HCT116 (cell line): ENCODE results near the gene TTC38. TPM values are rescaled to one million over a fixed set of nuclear protein-coding genes. Genes with fewer than 3 reads are reported as not detected.

ENCODE experiments used
- ATAC-seq: fragments of 200-7000 bp; cut with Tn5 transposase; 2 replicates; pipeline ENCODE4 v1.9.1; 2020; ENCODE audit warnings: mild to moderate bottlenecking, moderate library complexity
- Bru-seq: library from RNA; stranded (reverse); fragments of 400-500 nt; gene quantifications from one replicate; lab custom pipeline; 2021; lab: Mats Ljungman, UMichigan
- BruChase-seq, 2 experiments: library from RNA; stranded (reverse); fragments of 400-500 nt; gene quantifications; one replicate each; lab custom pipeline; 2021; lab: Mats Ljungman, UMichigan
- BruUV-seq: library from RNA; stranded (reverse); fragments of 400-500 nt; replicated peaks from 2 replicates; lab custom pipeline; 2021; lab: Mats Ljungman, UMichigan
- CTCF ChIA-PET: fragments of 300-600 bp; sonication (Branson Sonifier 250); formaldehyde crosslinking; loops from one replicate; lab custom pipeline; 2021; ENCODE audit warnings: antibody characterized with exemption; lab: Charles Lee
- POLR2A ChIA-PET: fragments of 300-600, 350-600 bp; sonication (Branson Sonifier 250); formaldehyde crosslinking; loops from one replicate; lab custom pipeline; 2021; ENCODE audit warnings: antibody characterized with exemption; lab: Charles Lee
- RAD21 ChIA-PET, 2 experiments: fragments of 300-600 bp; sonication (Branson Sonifier 250); formaldehyde crosslinking; loops; one replicate each; lab custom pipeline; 2023; ENCODE audit warnings: low total read pairs in 2 of 2; ENCODE audit not compliant: uncharacterized antibody in 2 of 2, unreplicated experiment in 2 of 2, low non-redundant PET in 1 of 2; lab: Charles Lee
- DNase-seq: peaks from one replicate; pipeline ENCODE4 v3.0.0-alpha.2; 2010; ENCODE audit warnings: low read depth, low spot score
- H2AFZ ChIP-seq: fragments of 200-600 bp; shearing (Covaris generic), sonication (generic); 2 replicates; pipeline ENCODE4 v1.6.1; 2017; ENCODE audit warnings: low read depth, mixed run types, mixed read lengths, antibody characterized with exemption, low read length; ENCODE audit not compliant: poor library complexity, severe bottlenecking
- H3K27ac ChIP-seq: 2 replicates; pipeline ENCODE4 v1.5.1; 2012; ENCODE audit warnings: low read depth, low read length
- H3K27me3 ChIP-seq: fragments of 200-600 bp; sonication (generic); 2 replicates; pipeline ENCODE4 v1.6.1; 2016; ENCODE audit warnings: mixed run types, low read length, mixed read lengths; ENCODE audit not compliant: insufficient read depth
- H3K36me3 ChIP-seq, 2 experiments: fragments of 200-500 bp in 1 of 2; fragments of 200-600 bp in 1 of 2; sonication (Bioruptor generic) in 1 of 2; sonication (generic) in 1 of 2; 2 replicates each; pipeline versions ENCODE4 v1.5.1 to v1.6.1; 2014 to 2016; ENCODE audit warnings: low read length in 2 of 2, inconsistent platforms in 1 of 2, mixed read lengths in 1 of 2, mixed run types in 1 of 2; ENCODE audit not compliant: insufficient read depth in 2 of 2, control insufficient read depth in 1 of 2
- H3K4me1 ChIP-seq, 2 experiments: fragments of 200-600 bp in 1 of 2; sonication (generic) in 1 of 2; 2 replicates each; pipeline versions ENCODE4 v1.5.1 to v1.6.1; 2012 to 2017; ENCODE audit warnings: low read length in 2 of 2, inconsistent platforms in 1 of 2, mild to moderate bottlenecking in 1 of 2, mixed read lengths in 1 of 2, mixed run types in 1 of 2, moderate library complexity in 1 of 2; ENCODE audit not compliant: insufficient read depth in 2 of 2, control insufficient read depth in 1 of 2
- H3K4me2 ChIP-seq: fragments of 200-600 bp; sonication (generic); 2 replicates; pipeline ENCODE4 v1.6.1; 2017; ENCODE audit warnings: mixed run types, low read length, mixed read lengths
- H3K4me3 ChIP-seq, 2 experiments: fragments of 200-600 bp in 1 of 2; sonication (generic) in 1 of 2; replicated peaks in 1 of 2; 2 replicates each; pipeline ENCODE4 v1.5.1; 2011 to 2016; ENCODE audit warnings: low read length in 2 of 2, control low read depth in 1 of 2, low read depth in 1 of 2, mild to moderate bottlenecking in 1 of 2, mixed read lengths in 1 of 2, mixed run types in 1 of 2
- H3K79me2 ChIP-seq: fragments of 200-600 bp; sonication (generic); 2 replicates; pipeline ENCODE4 v1.6.1; 2017; ENCODE audit warnings: mild to moderate bottlenecking, mixed run types, low read length, moderate library complexity, mixed read lengths; ENCODE audit not compliant: insufficient read depth
- H3K9ac ChIP-seq: fragments of 200-600 bp; sonication (generic); 2 replicates; pipeline ENCODE4 v1.6.1; 2016; ENCODE audit warnings: low read length, mixed read lengths
- H3K9me2 ChIP-seq: fragments of 200-600 bp; sonication (generic), shearing (Covaris generic); 2 replicates; pipeline ENCODE4 v1.6.1; 2017; ENCODE audit warnings: mixed run types, mild to moderate bottlenecking, moderate library complexity; ENCODE audit not compliant: insufficient read depth
- H3K9me3 ChIP-seq, 2 experiments: fragments of 200-500 bp in 1 of 2; fragments of 200-600 bp in 1 of 2; sonication (Bioruptor generic) in 1 of 2; sonication (generic) in 1 of 2; 2 replicates each; pipeline ENCODE4 v1.6.1; 2014 to 2017; ENCODE audit warnings: low read length in 2 of 2, mixed read lengths in 2 of 2, inconsistent platforms in 1 of 2, low read depth in 1 of 2, mild to moderate bottlenecking in 1 of 2, mixed run types in 1 of 2, moderate library complexity in 1 of 2; ENCODE audit not compliant: control insufficient read depth in 1 of 2, insufficient read depth in 1 of 2
- H4K20me1 ChIP-seq: fragments of 200-600 bp; sonication (generic), shearing (Covaris generic); 2 replicates; pipeline ENCODE4 v1.6.1; 2017; ENCODE audit warnings: mixed run types, mild to moderate bottlenecking, moderate library complexity; ENCODE audit not compliant: insufficient read depth
- CEBPB ChIP-seq: IDR thresholded peaks from 2 replicates; pipeline ENCODE4 v1.6.1; 2012; ENCODE audit warnings: low read depth
- EGR1 ChIP-seq: IDR thresholded peaks from 2 replicates; pipeline ENCODE4 v1.6.1; 2012; ENCODE audit warnings: low read depth
- ELF1 ChIP-seq: IDR thresholded peaks from 2 replicates; pipeline ENCODE4 v1.6.1; 2012; ENCODE audit warnings: low read depth, borderline replicate concordance
- EZH2 ChIP-seq: fragments of 200-600 bp; sonication (generic); IDR thresholded peaks from 2 replicates; pipeline ENCODE4 v1.6.1; 2017; ENCODE audit warnings: antibody characterized with exemption, mixed run types
- FOSL1 ChIP-seq: IDR thresholded peaks from 2 replicates; pipeline ENCODE4 v1.6.1; 2012; ENCODE audit warnings: low read depth
- JUND ChIP-seq: IDR thresholded peaks from 2 replicates; pipeline ENCODE4 v1.6.1; 2012
- POLR2A ChIP-seq: IDR thresholded peaks from 2 replicates; pipeline ENCODE4 v1.7.0; 2011; ENCODE audit warnings: borderline replicate concordance; ENCODE audit not compliant: insufficient read depth, insufficient read length; ENCODE audit errors: extremely low read depth
- POLR2AphosphoS5 ChIP-seq: IDR thresholded peaks from 2 replicates; pipeline ENCODE4 v1.6.1; 2011; ENCODE audit warnings: mild to moderate bottlenecking, low read depth, low read length, moderate library complexity
- SIN3A ChIP-seq: IDR thresholded peaks from 2 replicates; pipeline ENCODE4 v1.6.1; 2012; ENCODE audit warnings: low read depth
- SP1 ChIP-seq: IDR thresholded peaks from 2 replicates; pipeline ENCODE4 v1.6.1; 2012; ENCODE audit warnings: low read depth
- SRF ChIP-seq: IDR thresholded peaks from 2 replicates; pipeline ENCODE4 v1.6.1; 2012; ENCODE audit warnings: low read depth
- TCF7L2 ChIP-seq: IDR thresholded peaks from 2 replicates; pipeline ENCODE4 v1.7.0; 2011; ENCODE audit warnings: borderline replicate concordance, inconsistent platforms; ENCODE audit not compliant: insufficient read depth, insufficient read length; ENCODE audit errors: extremely low read depth
- YY1 ChIP-seq: IDR thresholded peaks from 2 replicates; pipeline ENCODE4 v1.6.1; 2011; ENCODE audit warnings: low read length, low read depth, moderate library complexity, mild to moderate bottlenecking; ENCODE audit not compliant: insufficient replicate concordance; ENCODE audit errors: extremely low read depth
- ZFX ChIP-seq: fragments of 450-650 bp; IDR thresholded peaks from 2 replicates; pipeline ENCODE4 v1.6.1; 2017
- ZNF274 ChIP-seq: fragments of 200-500 bp; sonication (Bioruptor generic); IDR thresholded peaks from 2 replicates; pipeline ENCODE4 v1.6.1; 2014; ENCODE audit warnings: mild to moderate bottlenecking, low read depth, low read length, inconsistent platforms
- intact Hi-C: fragments of 100-400 bp; cut with micrococcal nuclease; formaldehyde crosslinking; loops from 2 replicates; pipeline ENCODE4 v1.10.0; 2022
- long read RNA-seq: library from polyadenylated mRNA; unstranded; transcript quantifications from one replicate; pipeline ENCODE4 v2.0.0, GENCODE V29; 2021; ENCODE audit not compliant: unreplicated experiment
- polyA plus RNA-seq: library from polyadenylated mRNA; unstranded; fragments of >200 nt; gene quantifications from 2 replicates; pipeline ENCODE4 v1.2.1, GENCODE V29; 2012; ENCODE audit warnings: missing spikeins
- total RNA-seq: library from RNA; stranded (reverse); gene quantifications from one replicate; pipeline ENCODE4 v1.2.1, GENCODE V29; 2021; ENCODE audit not compliant: unreplicated experiment
- TF ChIP-seq, protein P1 (sequence below): IDR thresholded peaks from 2 replicates; pipeline ENCODE4 v1.6.1; 2012
- TF ChIP-seq, protein P2 (sequence below): IDR thresholded peaks from 2 replicates; pipeline ENCODE4 v1.6.1; 2012
- TF ChIP-seq, protein P3 (sequence below): IDR thresholded peaks from 2 replicates; pipeline ENCODE4 v1.6.1; 2011; ENCODE audit warnings: mild to moderate bottlenecking, low read length, moderate library complexity; ENCODE audit not compliant: insufficient replicate concordance; ENCODE audit errors: extremely low read depth
- TF ChIP-seq, protein P4 (sequence below): IDR thresholded peaks from 2 replicates; pipeline ENCODE4 v1.6.1; 2012; ENCODE audit warnings: low read depth

TTC38 gene
- total RNA-seq (22.9 TPM), Bru-seq, nascent RNA (percentile 63 among the genes with signal in this experiment), BruChase-seq, experiment 1, labeled RNA remaining after a 6-hour chase (percentile 73 among the genes with signal in this experiment), BruChase-seq, experiment 2, labeled RNA remaining after a 2-hour chase (percentile 69 among the genes with signal in this experiment)
- polyA plus RNA-seq: 18.4 and 18.6 TPM in 2 replicates
- long read RNA-seq, transcript TTC38-201 (14 exons, 2,610 nt): major isoform, 30 of 45 reads
- long read RNA-seq, partial matches to known transcripts: 2 of 45 reads
- long read RNA-seq, other reads (novel, unspliced or antisense): 11 of 45 reads

DNA sequence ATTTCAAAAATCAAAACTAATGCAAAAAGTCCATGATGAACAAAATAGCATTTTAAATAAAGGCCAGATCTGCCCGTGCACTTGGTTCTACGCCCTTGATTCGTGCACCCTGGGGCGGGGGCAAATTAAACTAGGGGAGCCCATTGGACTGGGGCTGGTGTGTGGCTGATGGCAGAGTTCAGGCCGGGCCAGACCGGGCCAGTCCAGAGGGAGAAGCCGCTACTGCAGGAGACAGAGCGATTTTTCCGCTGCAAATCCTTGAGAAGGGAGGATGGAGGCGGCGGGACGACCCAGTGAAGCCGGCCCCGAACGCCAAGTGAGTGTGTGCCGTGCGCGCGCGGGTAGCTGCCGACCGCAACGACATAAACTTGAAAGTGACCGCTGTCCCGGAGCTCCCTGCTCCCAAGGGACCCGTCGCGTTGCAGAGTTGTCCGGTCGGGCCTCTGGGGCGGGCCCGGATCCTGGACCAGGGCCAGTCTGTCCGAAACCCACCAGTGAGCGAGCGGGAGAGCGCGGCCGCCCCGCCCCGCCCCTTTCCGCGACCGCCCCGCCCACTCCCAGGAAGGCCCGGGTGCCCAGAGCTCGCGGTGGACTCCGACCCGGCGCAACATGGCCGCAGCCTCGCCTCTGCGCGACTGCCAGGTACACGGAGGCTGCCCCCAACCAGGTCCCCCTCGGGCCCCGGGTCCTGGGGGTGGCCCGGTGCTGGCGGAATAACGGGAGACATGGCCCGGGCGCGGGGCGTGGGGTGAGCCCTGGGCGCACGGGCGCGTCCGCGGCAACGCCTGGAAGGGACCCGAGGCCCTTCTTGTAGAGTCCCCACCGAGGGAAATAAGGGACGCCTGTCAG lies at the start of gene TTC38:
Gene TTC38, plus strand, starts transcription at position 578 of the 849 bp plus-strand sequence. Its CDS starts 32 bp downstream, at position 610.
- H3K27ac ChIP-seq: peak within 1 kb of the TSS; percentile 69
- no TSS peak for BruUV-seq
- peak; percentile 96 for ATAC-seq
- H3K4me3 ChIP-seq: peak within 1 kb of the TSS; percentile 89 to 98
- H3K79me2 ChIP-seq: peaks cover 4% of the 10 kb centered on the region; the same call in 1 of the 2 replicates
- H3K27me3 ChIP-seq: no peaks in the 10 kb centered on the region
- H3K9ac ChIP-seq: peak within 1 kb of the TSS; percentile 87
- H4K20me1 ChIP-seq: no peaks in the 10 kb centered on the region
- H3K9me2 ChIP-seq: no peaks in the 10 kb centered on the region
- H3K4me1 ChIP-seq: peaks cover 8 to 25% of the 10 kb centered on the region in 2 experiments
- H2AFZ ChIP-seq: peak within 1 kb of the TSS; percentile 34
- intact Hi-C loops: no loop called here
- H3K9me3 ChIP-seq: no peaks in the 10 kb centered on the region
- RAD21 ChIA-PET: interaction anchor here (0.6 to 1.2 kb wide), 2 partner anchors 19 to 108 kb away, joined by 5 to 6 read pairs; no protein-coding TSS in a partner anchor
- CTCF ChIA-PET: no interaction called here
- peaks cover 0 to 5% of the 10 kb centered on the region in 2 experiments; a peak in 1 of 4 replicates for H3K36me3 ChIP-seq
- POLR2A ChIA-PET: interaction anchor here (0.7 to 1.6 kb wide), 6 partner anchors 8 to 44 kb away, joined by 3 to 9 read pairs (median 4); partner anchors contain the start of gene CDPF1
- peak; percentile 75 for DNase-seq
- peak within 1 kb of the TSS; percentile 81 for H3K4me2 ChIP-seq
- no peak for TF ChIP-seq JUND
- TF ChIP-seq SP1: peak; percentile 41; the same call in 1 of the 2 replicates
- TF ChIP-seq FOSL1: no peak
- peak; percentile 91 for TF ChIP-seq POLR2AphosphoS5
- TF ChIP-seq, protein P1, sequence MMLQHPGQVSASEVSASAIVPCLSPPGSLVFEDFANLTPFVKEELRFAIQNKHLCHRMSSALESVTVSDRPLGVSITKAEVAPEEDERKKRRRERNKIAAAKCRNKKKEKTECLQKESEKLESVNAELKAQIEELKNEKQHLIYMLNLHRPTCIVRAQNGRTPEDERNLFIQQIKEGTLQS: no peak
- TF ChIP-seq, protein P2, sequence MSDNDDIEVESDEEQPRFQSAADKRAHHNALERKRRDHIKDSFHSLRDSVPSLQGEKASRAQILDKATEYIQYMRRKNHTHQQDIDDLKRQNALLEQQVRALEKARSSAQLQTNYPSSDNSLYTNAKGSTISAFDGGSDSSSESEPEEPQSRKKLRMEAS: peak; percentile 40; the same call in 1 of the 2 replicates
- peak; percentile 72 for TF ChIP-seq ZFX
- TF ChIP-seq EGR1: peak; percentile 35; the same call in 1 of the 2 replicates
- TF ChIP-seq, protein P3, sequence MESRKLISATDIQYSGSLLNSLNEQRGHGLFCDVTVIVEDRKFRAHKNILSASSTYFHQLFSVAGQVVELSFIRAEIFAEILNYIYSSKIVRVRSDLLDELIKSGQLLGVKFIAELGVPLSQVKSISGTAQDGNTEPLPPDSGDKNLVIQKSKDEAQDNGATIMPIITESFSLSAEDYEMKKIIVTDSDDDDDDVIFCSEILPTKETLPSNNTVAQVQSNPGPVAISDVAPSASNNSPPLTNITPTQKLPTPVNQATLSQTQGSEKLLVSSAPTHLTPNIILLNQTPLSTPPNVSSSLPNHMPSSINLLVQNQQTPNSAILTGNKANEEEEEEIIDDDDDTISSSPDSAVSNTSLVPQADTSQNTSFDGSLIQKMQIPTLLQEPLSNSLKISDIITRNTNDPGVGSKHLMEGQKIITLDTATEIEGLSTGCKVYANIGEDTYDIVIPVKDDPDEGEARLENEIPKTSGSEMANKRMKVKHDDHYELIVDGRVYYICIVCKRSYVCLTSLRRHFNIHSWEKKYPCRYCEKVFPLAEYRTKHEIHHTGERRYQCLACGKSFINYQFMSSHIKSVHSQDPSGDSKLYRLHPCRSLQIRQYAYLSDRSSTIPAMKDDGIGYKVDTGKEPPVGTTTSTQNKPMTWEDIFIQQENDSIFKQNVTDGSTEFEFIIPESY: no peak
- TF ChIP-seq, protein P4, sequence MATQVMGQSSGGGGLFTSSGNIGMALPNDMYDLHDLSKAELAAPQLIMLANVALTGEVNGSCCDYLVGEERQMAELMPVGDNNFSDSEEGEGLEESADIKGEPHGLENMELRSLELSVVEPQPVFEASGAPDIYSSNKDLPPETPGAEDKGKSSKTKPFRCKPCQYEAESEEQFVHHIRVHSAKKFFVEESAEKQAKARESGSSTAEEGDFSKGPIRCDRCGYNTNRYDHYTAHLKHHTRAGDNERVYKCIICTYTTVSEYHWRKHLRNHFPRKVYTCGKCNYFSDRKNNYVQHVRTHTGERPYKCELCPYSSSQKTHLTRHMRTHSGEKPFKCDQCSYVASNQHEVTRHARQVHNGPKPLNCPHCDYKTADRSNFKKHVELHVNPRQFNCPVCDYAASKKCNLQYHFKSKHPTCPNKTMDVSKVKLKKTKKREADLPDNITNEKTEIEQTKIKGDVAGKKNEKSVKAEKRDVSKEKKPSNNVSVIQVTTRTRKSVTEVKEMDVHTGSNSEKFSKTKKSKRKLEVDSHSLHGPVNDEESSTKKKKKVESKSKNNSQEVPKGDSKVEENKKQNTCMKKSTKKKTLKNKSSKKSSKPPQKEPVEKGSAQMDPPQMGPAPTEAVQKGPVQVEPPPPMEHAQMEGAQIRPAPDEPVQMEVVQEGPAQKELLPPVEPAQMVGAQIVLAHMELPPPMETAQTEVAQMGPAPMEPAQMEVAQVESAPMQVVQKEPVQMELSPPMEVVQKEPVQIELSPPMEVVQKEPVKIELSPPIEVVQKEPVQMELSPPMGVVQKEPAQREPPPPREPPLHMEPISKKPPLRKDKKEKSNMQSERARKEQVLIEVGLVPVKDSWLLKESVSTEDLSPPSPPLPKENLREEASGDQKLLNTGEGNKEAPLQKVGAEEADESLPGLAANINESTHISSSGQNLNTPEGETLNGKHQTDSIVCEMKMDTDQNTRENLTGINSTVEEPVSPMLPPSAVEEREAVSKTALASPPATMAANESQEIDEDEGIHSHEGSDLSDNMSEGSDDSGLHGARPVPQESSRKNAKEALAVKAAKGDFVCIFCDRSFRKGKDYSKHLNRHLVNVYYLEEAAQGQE: no peak
- TF ChIP-seq EZH2: no peak
- peak; percentile 83 for TF ChIP-seq SIN3A
- peak; percentile 86 for TF ChIP-seq YY1
- TF ChIP-seq POLR2A: peak; percentile 80
- no peak for TF ChIP-seq CEBPB
- TF ChIP-seq SRF: no peak
- no peak for TF ChIP-seq ELF1
- TF ChIP-seq ZNF274: no peak
- peak; percentile 94 for TF ChIP-seq TCF7L2
